ENCODE results near the gene TEX29. TPM values are rescaled to one million over a fixed set of nuclear protein-coding genes. Genes with fewer than 3 reads are reported as not detected.

The TEX29 gene
- total and polyA plus RNA-seq, 9 of the 15 experiments (the other 6 are each of a cell fraction or from before 2014, with no cell fraction given), result 0.11 TPM; not detected in 7

GRCh38 chr13:111336666-111337065 is 16.2 kb downstream of the TEX29 start:
- H4K20me1 ChIP-seq (replicated peaks; ENCODE audit: control insufficient read depth, insufficient read depth, low read length), result no peaks in the 10 kb centered on the region

More at GRCh38 chr13:111336666-111337065, 16.2 kb downstream of the TEX29 start:
- ChIA-PET CTCF (ENCODE audit: low intra/inter-chr PET ratio) (no interaction called here), POLR2A (no interaction called here)
- no peaks in the 10 kb centered on the region for H3K4me1 ChIP-seq (replicated peaks in 1 of 2; ENCODE audit: control insufficient read depth in 2 of 2, insufficient read depth in 2 of 2, low read length in 2 of 2)
- in situ Hi-C loops (cut with MboI), result no loop called here
- no peaks in the 10 kb centered on the region for H3K9me1 ChIP-seq (ENCODE audit: control insufficient read depth, insufficient read depth, low read length)
- no TSS peak for BruUV-seq (replicated peaks)
- H3K9ac ChIP-seq (ENCODE audit: insufficient read depth in 1 of 2, low read depth in 2 of 2, low read length in 2 of 2), result no peak overlapping the region
- no peak overlapping the region for H3K27ac ChIP-seq (ENCODE audit: extremely low read depth, low read depth, low read length)
- ATAC-seq, result no peak
- DNase-seq (ENCODE audit: extremely low read depth in 1 of 4, low spot score in 3 of 4), result no peak
- no peak overlapping the region for H3K4me3 ChIP-seq
- no peaks in the 10 kb centered on the region for H3K9me3 ChIP-seq (replicated peaks; ENCODE audit: control insufficient read depth, insufficient read depth, low read depth, low read length)
- TF ChIP-seq ZNF408 (CRISPR knock-in tag; IDR thresholded peaks at IDR 0.05; ENCODE audit: low read depth), result no peak
- TF ChIP-seq, protein P1, sequence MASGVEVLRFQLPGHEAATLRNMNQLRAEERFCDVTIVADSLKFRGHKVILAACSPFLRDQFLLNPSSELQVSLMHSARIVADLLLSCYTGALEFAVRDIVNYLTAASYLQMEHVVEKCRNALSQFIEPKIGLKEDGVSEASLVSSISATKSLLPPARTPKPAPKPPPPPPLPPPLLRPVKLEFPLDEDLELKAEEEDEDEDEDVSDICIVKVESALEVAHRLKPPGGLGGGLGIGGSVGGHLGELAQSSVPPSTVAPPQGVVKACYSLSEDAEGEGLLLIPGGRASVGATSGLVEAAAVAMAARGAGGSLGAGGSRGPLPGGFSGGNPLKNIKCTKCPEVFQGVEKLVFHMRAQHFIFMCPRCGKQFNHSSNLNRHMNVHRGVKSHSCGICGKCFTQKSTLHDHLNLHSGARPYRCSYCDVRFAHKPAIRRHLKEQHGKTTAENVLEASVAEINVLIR (CRISPR knock-in tag; IDR thresholded peaks at IDR 0.05), result no peak
- TF ChIP-seq ZNF431 (CRISPR knock-in tag; IDR thresholded peaks at IDR 0.05), result no peak
- TF ChIP-seq, protein P2, sequence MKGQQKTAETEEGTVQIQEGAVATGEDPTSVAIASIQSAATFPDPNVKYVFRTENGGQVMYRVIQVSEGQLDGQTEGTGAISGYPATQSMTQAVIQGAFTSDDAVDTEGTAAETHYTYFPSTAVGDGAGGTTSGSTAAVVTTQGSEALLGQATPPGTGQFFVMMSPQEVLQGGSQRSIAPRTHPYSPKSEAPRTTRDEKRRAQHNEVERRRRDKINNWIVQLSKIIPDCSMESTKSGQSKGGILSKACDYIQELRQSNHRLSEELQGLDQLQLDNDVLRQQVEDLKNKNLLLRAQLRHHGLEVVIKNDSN (CRISPR knock-in tag; IDR thresholded peaks at IDR 0.05), result no peak
- TF ChIP-seq HNRNPH1 (optimal IDR thresholded peaks at IDR 0.05; ENCODE audit: low read depth, low read length), result no peak
- TF ChIP-seq ZNF41 (CRISPR knock-in tag; conservative IDR thresholded peaks at IDR 0.05), result no peak
- no peak for TF ChIP-seq TSHZ1 (CRISPR knock-in tag; IDR thresholded peaks at IDR 0.05)
- TF ChIP-seq ZNF445 (CRISPR knock-in tag; IDR thresholded peaks at IDR 0.05; ENCODE audit: low read depth), result no peak
- TF ChIP-seq ZFPM2 (CRISPR knock-in tag; IDR thresholded peaks at IDR 0.05), result no peak
- no peak for TF ChIP-seq ZNF76 (CRISPR knock-in tag; IDR thresholded peaks at IDR 0.05; ENCODE audit: borderline replicate concordance)
- TF ChIP-seq SRSF1 (IDR thresholded peaks at IDR 0.05; ENCODE audit: low read depth, low read length), result no peak
- no peak for TF ChIP-seq RBM14 (IDR thresholded peaks at IDR 0.05; ENCODE audit: borderline replicate concordance, insufficient read depth, low read depth, low read length)
- intact Hi-C loops (cut with micrococcal nuclease), result no loop called here
- H3K4me2 ChIP-seq (ENCODE audit: insufficient read depth, low read length), result no peak overlapping the region
- no peaks in the 10 kb centered on the region for H3K36me3 ChIP-seq (ENCODE audit: control insufficient read depth, insufficient read depth, low read length)
- WGBS (ENCODE audit: insufficient coverage, low coverage, missing lambda C conversion rate), result 0% methylated on average over 9 of the region's 9 CpGs
- peaks cover 0 to 38% of the 10 kb centered on the region in 2 experiments; a peak in 4 of 5 replicates for H3K27me3 ChIP-seq (ENCODE audit: control insufficient read depth in 2 of 2, insufficient read depth in 2 of 2, low read length in 2 of 2)
- FAIRE-seq, result no peak
- no peaks in the 10 kb centered on the region for H3K79me2 ChIP-seq (ENCODE audit: control insufficient read depth, insufficient read depth, low read length)
- H2AFZ ChIP-seq (ENCODE audit: low read depth, low read length), result no peak overlapping the region

All from K562 (cell line).